Esophagus mucosa (tissue), 1 donor: Measurements from ENCODE around the gene MIB2. TPM values are rescaled to one million over a fixed set of nuclear protein-coding genes. Genes with fewer than 3 reads are reported as not detected.
"Not testable (repeated sequence)": the region's sequence is repeated elsewhere in the genome, so short reads cannot be mapped to it uniquely, and the experiment has no call there.

Experiments used
- ATAC-seq: fragments of 200-7000 bp; cut with Tn5 transposase; one replicate; pipeline ENCODE4 v1.9.1; 2020
- total RNA-seq: library from RNA; stranded (reverse); gene quantifications from one replicate; pipeline ENCODE4 v1.2.4, GENCODE V29; 2023
- donor health status: DM: yes; HTN: yes; CAD: no.

Gene MIB2
- total RNA-seq, 1 donor from 2014 or later: 87.5 TPM

- peak; percentile 84 for ATAC-seq
Observed at GRCh38 chr1:1658583-1659549, 43.6 kb downstream of the MIB2 start, which contains the start of gene CDK11B. Gene CDK11B, minus strand, starts transcription at chr1:1659004. Its CDS starts 1,519 bp downstream, at chr1:1657485.

GRCh38 chr1:1662392-1662791 lies 47.1 kb downstream of the MIB2 start:
- ATAC-seq: not testable (repeated sequence)

- peak; percentile 45 for ATAC-seq
Observed at GRCh38 chr1:1662830-1663560, 47.7 kb downstream of the MIB2 start.

- ATAC-seq: not testable (repeated sequence)
Observed at GRCh38 chr1:1664318-1664717, 49.0 kb downstream of the MIB2 start.

- ATAC-seq: no peak
Observed at GRCh38 chr1:1664941-1665814, 49.9 kb downstream of the MIB2 start.

DNA sequence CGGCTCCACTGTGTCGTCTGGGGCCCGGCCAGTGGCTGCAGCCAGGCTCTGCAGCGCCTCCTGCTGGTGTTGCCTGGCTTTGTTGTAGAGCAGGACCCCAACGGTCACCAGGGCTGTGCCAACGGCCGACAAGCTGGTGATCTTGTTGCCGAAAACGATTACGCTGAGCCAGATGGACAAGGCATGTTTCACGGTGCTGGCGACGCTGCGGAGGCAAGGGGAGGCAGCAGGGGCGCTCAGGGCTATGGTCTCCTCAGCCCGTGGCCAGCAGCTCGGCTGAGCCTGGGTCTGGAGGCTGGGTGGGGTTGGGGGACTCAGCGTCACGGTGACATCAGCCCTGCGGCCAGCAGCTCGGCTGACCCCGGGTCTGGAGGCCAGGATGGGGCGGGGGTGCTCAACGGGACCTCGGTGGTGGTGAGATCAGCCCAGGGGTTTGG lies 50.5 kb downstream of the MIB2 start:
- no peak for ATAC-seq

- no peak for ATAC-seq
Observed at GRCh38 chr1:1666526-1666925, 51.2 kb downstream of the MIB2 start.

- ATAC-seq: no peak
Observed at GRCh38 chr1:1669468-1670440, 54.5 kb downstream of the MIB2 start.

DNA sequence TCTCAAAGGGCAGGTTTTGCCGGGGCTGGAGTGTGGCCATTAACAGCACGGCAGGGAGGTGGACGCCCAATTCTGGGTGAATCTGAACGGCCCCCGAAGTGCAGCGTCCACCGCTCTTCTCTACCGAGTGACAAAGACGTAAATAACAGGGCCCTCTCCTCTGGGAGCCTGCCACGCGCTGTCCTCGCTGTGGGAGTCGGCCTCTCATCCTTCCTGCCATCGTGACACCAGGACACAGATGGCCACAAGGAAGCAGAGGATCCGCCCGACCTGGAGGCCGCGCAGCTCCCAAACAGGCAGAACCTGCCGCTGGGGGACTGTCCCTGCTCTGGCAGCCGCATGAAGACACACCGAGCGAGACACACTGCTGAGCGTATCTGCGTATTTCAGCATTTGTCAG lies 55.6 kb downstream of the MIB2 start:
- ATAC-seq: peak; percentile 80

- ATAC-seq: peak; percentile 10
Observed at GRCh38 chr1:1671365-1672119, 56.2 kb downstream of the MIB2 start.

GRCh38 chr1:1672181-1672965 lies 57.1 kb downstream of the MIB2 start:
- ATAC-seq: no peak

DNA sequence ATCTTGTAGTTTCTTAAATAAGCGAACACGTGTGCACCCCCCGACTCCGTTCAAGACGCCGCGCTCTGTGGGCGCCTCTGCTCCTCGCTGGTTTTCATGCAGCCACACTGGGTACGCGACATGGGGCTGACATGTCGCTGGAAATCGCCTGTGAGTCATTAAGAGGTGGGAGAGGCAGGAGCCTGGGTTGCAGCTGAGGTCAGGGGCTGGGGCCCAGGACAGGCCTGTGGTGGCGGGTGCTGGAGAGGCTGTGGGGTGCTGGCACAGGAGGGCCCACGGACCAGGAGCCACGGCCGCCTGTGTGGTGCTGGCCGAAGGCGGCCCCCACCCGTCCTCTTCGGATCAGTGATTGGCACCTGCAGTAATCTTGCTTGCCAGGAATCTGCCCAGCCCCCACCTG lies 59.5 kb downstream of the MIB2 start:
- not testable (repeated sequence) for ATAC-seq

DNA sequence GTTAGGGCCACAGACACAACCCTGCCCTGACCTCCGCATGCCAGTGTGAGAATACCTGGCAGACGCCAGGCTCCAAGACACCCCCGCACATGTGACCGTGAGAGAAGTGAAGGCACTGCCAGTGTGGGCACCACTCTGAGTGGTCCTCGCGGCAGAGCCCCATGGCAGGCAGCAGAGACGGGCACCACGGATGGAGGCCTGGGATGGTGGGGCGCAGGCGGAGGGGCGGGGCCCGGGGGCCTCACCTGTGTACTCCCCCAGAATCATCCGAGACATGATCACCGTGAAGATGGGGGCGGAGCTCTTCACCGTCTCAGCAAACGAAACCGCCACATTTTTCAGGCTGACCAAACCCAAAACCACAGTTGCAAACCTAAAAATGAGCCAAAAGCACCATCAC lies 59.9 kb downstream of the MIB2 start:
- not testable (repeated sequence) for ATAC-seq

DNA sequence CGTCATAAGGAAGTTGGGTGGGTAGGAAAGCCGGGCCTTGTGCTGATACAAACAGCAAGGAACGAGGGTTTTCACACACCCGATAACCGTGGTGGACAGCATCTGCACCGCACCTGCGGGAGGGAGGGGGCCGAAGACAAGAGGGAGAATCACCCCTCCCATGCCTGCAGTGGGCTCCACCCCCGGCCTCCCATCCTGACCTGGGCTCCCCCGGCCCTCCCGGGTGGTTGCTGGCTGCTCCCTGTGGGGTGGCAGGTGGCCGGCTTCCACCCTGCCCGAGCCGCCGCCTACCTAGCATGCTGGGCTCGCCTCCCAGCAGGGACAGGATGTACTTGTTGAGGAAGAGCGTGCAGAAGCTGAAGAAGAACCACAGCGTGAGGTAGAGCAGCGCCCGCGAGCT lies 60.8 kb downstream of the MIB2 start:
- not testable (repeated sequence) for ATAC-seq

DNA sequence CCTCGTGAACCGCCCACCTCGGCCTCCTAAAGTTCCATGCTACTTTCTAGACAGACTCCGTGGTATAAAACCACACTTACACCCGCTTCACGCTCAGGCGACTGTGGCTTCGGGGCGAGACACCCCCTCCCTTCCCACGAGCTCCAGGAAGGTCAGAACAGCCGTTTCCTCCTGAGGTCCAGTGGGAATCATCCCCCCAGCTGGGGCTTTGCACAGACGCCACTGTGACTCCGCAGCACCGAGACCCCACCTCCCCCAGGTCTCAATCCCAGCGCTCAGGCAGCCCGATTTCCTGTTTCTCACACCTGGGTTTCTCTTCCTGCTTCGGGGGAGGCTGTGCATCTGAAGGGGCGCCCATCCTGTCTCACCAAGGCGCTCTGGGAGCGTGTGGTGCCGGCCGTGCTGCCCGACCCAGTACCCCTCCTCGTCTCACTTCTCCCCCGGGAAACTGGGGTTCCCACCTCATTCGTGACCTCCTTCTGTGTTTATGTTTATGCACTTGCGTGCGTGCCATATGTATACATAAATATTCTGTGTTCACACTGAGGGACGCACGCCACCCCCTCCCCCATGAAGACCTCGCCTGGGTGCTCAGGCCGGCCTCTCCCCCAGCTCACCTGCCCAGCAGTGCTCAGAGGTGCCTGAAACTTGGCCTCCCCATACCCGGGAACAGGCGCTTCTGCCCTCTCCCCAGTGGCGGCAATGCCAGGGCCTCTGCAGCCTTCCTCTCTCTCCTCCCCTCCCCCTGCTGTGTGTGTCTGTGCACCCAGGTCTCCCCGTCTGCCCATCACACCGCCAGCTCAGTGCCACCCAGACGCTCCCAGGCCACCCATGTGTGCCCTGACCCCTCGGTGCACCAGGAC lies 62.6 kb downstream of the MIB2 start:
- ATAC-seq: peak; percentile 6

- peak; percentile 61 for ATAC-seq
Observed at GRCh38 chr1:1678581-1679380, 63.5 kb downstream of the MIB2 start.
